Adrenal gland (tissue), 12 donors: ENCODE results near the gene BMPR1B. TPM values are rescaled to one million over a fixed set of nuclear protein-coding genes. Genes with fewer than 3 reads are reported as not detected.

Experiments
- DNase-seq, 7 donors: peaks; one replicate each; pipeline ENCODE4 v3.0.0-alpha.2; 2019 to 2020
- H3K27ac ChIP-seq, 5 donors: fragments of 200-600 bp; sonication (generic) in 4 of 5; 1 replicate in 3 of 5; 2 replicates in 2 of 5; pipeline versions ENCODE4 v1.5.1 to v1.8.0; 2016 to 2020; ENCODE audit warnings: mild to moderate bottlenecking in 1 of 5
- H3K27me3 ChIP-seq: fragments of 200-600 bp; 2 replicates; pipeline ENCODE4 v1.8.0; 2021
- H3K36me3 ChIP-seq, 2 donors: fragments of 200-600 bp; replicated peaks in 1 of 2; 1 replicate in 1 of 2; 2 replicates in 1 of 2; pipeline versions ENCODE4 v1.5.1 to v1.8.0; 2018 to 2022
- H3K4me1 ChIP-seq, 2 donors: fragments of 200-600 bp; replicated peaks in 1 of 2; 1 replicate in 1 of 2; 2 replicates in 1 of 2; pipeline versions ENCODE4 v1.5.1 to v1.8.0; 2018 to 2021
- H3K4me3 ChIP-seq, 4 donors: fragments of 200-600 bp; sonication (generic) in 3 of 4; one replicate each; pipeline ENCODE4 v1.5.1; 2016 to 2018
- H3K9me3 ChIP-seq, 3 donors: fragments of 200-600 bp; sonication (generic) in 1 of 3; replicated peaks in 1 of 3; 1 replicate in 2 of 3; 2 replicates in 1 of 3; pipeline versions ENCODE4 v1.5.1 to v1.8.0; 2016 to 2021
- CTCF ChIP-seq, 6 experiments: fragments of 450-650 bp in 4 of 6; fragments of 200-600 bp in 2 of 6; sonication (generic) in 1 of 6; IDR thresholded peaks; 1 replicate in 5 of 6; 2 replicates in 1 of 6; pipeline versions ENCODE4 v1.5.1 to v1.8.0; 2016 to 2021; ENCODE audit warnings: antibody characterized with exemption in 6 of 6, mild to moderate bottlenecking in 2 of 6, moderate library complexity in 1 of 6
- POLR2A ChIP-seq, 2 donors: fragments of 450-650 bp; IDR thresholded peaks; one replicate each; pipeline ENCODE4 v1.6.1; 2017; ENCODE audit warnings: antibody characterized with exemption in 2 of 2, mild to moderate bottlenecking in 2 of 2, moderate library complexity in 1 of 2
- WGBS, 4 donors: extraction: QIAGEN DNeasy Blood & Tissue Kit in 2 of 4; methylation state at CpG; one replicate each; pipeline versions ENCODE4 v1.1.5 to v1.1.7; 2013 to 2017; 5-methylcytosine and 5-hydroxymethylcytosine counted together
- intact Hi-C, 2 donors: fragments of 100-400 bp; cut with DNase I; formaldehyde crosslinking; loops; one replicate each; pipeline versions ENCODE4 v1.14.1 to v1.15.0; 2022 to 2023
- polyA plus RNA-seq, 3 donors: library from polyadenylated mRNA; stranded (reverse); fragments of 200-250 nt in 2 of 3; fragments of 350-450 nt in 1 of 3; fragmentation: Illumina TruSeq in 1 of 3; extraction: RNeasy Lipid Tissue Mini Kit (QIAGEN cat#74804) in 1 of 3; gene quantifications; one replicate each; pipeline ENCODE4 v1.2.3, GENCODE V29; 2013 to 2014
- total RNA-seq, 9 donors: library from RNA; depleted of rRNA in 4 of 9; stranded (reverse); fragments of >200 nt in 4 of 9; fragments of 120-200 nt in 1 of 9; fragmentation: NEBNext Ultra II Directional in 1 of 9; extraction: Animal tissue kit (Norgen Biotek cat#: 25700) in 1 of 9; gene quantifications; one replicate each; pipeline versions ENCODE4 v1.1.0 to v1.2.4, GENCODE V29; 2013 to 2023
- donor health status: healthy with polysubstance abuse.
- donor health status: Bipolar disorder and iron deficiency.
- donor health status: DM: yes; HTN: yes; CAD: no.
- donor health status: DM: no; HTN: no; CAD: no.
- donor health status: DM: no; HTN: no; CAD: no.
- donor health status: DM: yes; HTN: yes; CAD: no.

BMPR1B gene
- total and polyA plus RNA-seq, 12 donors: 0.94 to 22.2 (median 6.2) TPM

- no peak for DNase-seq
- no peaks in the 10 kb centered on the region for H3K27me3 ChIP-seq
- WGBS, 4 donors: 88 to 93% (median 90%) methylated on average over 8 to 12 of the region's 12 CpGs
- no peak overlapping the region for H3K27ac ChIP-seq
- intact Hi-C loops: loop anchor here in 1 of 2 donors (10.0 kb wide), 1 partner anchor 873 kb away; no protein-coding TSS in a partner anchor
- H3K4me3 ChIP-seq: no peak overlapping the region
- TF ChIP-seq CTCF (IDR thresholded peaks at IDR 0.05) (no peak), POLR2A (IDR thresholded peaks at IDR 0.05) (no peak)
- no peaks in the 10 kb centered on the region for H3K36me3 ChIP-seq
- H3K4me1 ChIP-seq: no peaks in the 10 kb centered on the region
- H3K9me3 ChIP-seq: no peaks in the 10 kb centered on the region
Measured at GRCh38 chr4:95161781-95162469, 404.2 kb downstream of the BMPR1B start.

- TF ChIP-seq POLR2A (IDR thresholded peaks at IDR 0.05) (no peak), CTCF (IDR thresholded peaks at IDR 0.05) (no peak)
- no peaks in the 10 kb centered on the region for H3K27me3 ChIP-seq
- 86 to 89% (median 88%) methylated on average over 6 of the region's 6 CpGs for WGBS, 4 donors
- no peaks in the 10 kb centered on the region for H3K36me3 ChIP-seq
- no peaks in the 10 kb centered on the region for H3K9me3 ChIP-seq
- intact Hi-C loops: loop anchor here in 1 of 2 donors (10.0 kb wide), 1 partner anchor 872 kb away; no protein-coding TSS in a partner anchor
- no peak overlapping the region for H3K27ac ChIP-seq
- no peak for DNase-seq
- no peaks in the 10 kb centered on the region for H3K4me1 ChIP-seq
- no peak overlapping the region for H3K4me3 ChIP-seq
Measured at GRCh38 chr4:95162867-95163266, 405.1 kb downstream of the BMPR1B start.

- peak; percentile 27 to 68 (median 38) for DNase-seq
- intact Hi-C loops: loop anchor here in 1 of 2 donors (10.0 kb wide), 1 partner anchor 869 kb away; no protein-coding TSS in a partner anchor
Measured at GRCh38 chr4:95165926-95166524, 408.3 kb downstream of the BMPR1B start.

More at GRCh38 chr4:95165926-95166524, 408.3 kb downstream of the BMPR1B start:
- no peak overlapping the region for H3K4me3 ChIP-seq
- no peak overlapping the region for H3K27ac ChIP-seq
- no peaks in the 10 kb centered on the region for H3K4me1 ChIP-seq
- WGBS, 4 donors: 8 to 16% (median 13%) methylated on average over 3 of the region's 3 CpGs
- no peaks in the 10 kb centered on the region for H3K9me3 ChIP-seq
- no peak for TF ChIP-seq POLR2A (IDR thresholded peaks at IDR 0.05)
- TF ChIP-seq CTCF (IDR thresholded peaks at IDR 0.05): peak; percentile 64 to 79 (median 74)
- H3K27me3 ChIP-seq: no peaks in the 10 kb centered on the region
- H3K36me3 ChIP-seq: no peaks in the 10 kb centered on the region
